Body of pancreas (tissue), 4 donors: ENCODE measurements around the gene DNAJC19. TPM values are rescaled to one million over a fixed set of nuclear protein-coding genes. Genes with fewer than 3 reads are reported as not detected.

Experiments used
- ATAC-seq: fragments of 150-250 bp; one replicate; pipeline ENCODE4 v1.9.1; 2016
- DNase-seq, 4 donors: peaks; one replicate each; pipeline ENCODE4 v3.0.0-alpha.2; 2019
- H3K27ac ChIP-seq, 4 donors: fragments of 200-600 bp; sonication (generic); 1 replicate in 3 of 4; 2 replicates in 1 of 4; pipeline versions ENCODE4 v1.5.1 to v1.6.1; 2016 to 2019; ENCODE audit warnings: mild to moderate bottlenecking in 1 of 4, mixed read lengths in 1 of 4, moderate library complexity in 1 of 4
- H3K27me3 ChIP-seq, 2 donors: fragments of 200-600 bp; sonication (generic); one replicate each; pipeline ENCODE4 v1.6.0; 2016; ENCODE audit warnings: mild to moderate bottlenecking in 1 of 2
- H3K36me3 ChIP-seq, 2 donors: fragments of 200-600 bp; sonication (generic); replicated peaks in 1 of 2; 2 replicates each; pipeline ENCODE4 v1.5.1; 2016; ENCODE audit warnings: low read depth in 2 of 2; ENCODE audit not compliant: insufficient read depth in 1 of 2
- H3K4me1 ChIP-seq: fragments of 200-600 bp; sonication (generic); one replicate; pipeline ENCODE4 v1.6.0; 2016
- H3K4me3 ChIP-seq, 2 donors: fragments of 200-600 bp; sonication (generic); 1 replicate in 1 of 2; 2 replicates in 1 of 2; pipeline ENCODE4 v1.5.1; 2016 to 2019
- H3K9me3 ChIP-seq, 3 donors: fragments of 200-600 bp; sonication (generic); 1 replicate in 2 of 3; 2 replicates in 1 of 3; pipeline ENCODE4 v1.5.1; 2016
- POLR2A ChIP-seq, 3 donors: fragments of 450-650 bp; IDR thresholded peaks; one replicate each; pipeline ENCODE4 v1.6.1; 2016; ENCODE audit warnings: antibody characterized with exemption in 3 of 3, mild to moderate bottlenecking in 2 of 3
- WGBS, 2 donors: methylation state at CpG; one replicate each; pipeline ENCODE4 v1.1.5; 2017; 5-methylcytosine and 5-hydroxymethylcytosine counted together
- intact Hi-C: fragments of 100-400 bp; cut with DNase I; formaldehyde crosslinking; loops from one replicate; pipeline ENCODE4 v1.15.1; 2023
- total RNA-seq, 2 donors: library from RNA; depleted of rRNA; stranded (reverse); fragments of >200 nt; gene quantifications; one replicate each; pipeline ENCODE4 v1.1.0, GENCODE V29; 2016
- TF ChIP-seq, protein P1 (sequence below), 7 experiments: fragments of 450-650 bp in 4 of 7; fragments of 200-600 bp in 3 of 7; sonication (generic) in 3 of 7; IDR thresholded peaks; one replicate each; pipeline ENCODE4 v1.5.1; 2016 to 2019; ENCODE audit warnings: antibody characterized with exemption in 7 of 7

Gene DNAJC19
- total RNA-seq, 2 donors from 2014 or later = 21.8 to 42.5 TPM

DNA sequence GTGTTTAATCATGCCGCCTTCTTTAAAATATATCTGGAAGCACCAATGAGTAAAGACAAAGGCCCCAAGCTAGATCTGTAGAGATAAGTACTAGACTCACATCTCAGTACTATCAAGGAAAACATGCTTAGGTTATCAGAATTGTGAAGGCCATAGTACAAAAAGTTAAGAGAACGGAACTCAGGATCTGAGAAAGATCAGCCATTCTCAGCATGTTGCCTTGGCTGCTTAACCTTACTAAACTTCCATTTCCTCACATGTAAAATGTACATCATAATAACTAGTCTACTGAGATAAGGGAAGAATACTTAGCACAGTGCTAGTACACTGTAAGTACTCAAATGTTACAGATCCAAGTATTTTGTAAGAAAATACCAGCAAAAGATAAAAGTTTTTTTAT lies 7.6 kb downstream of the DNAJC19 start:
- Histone ChIP-seq H3K27ac (no peak overlapping the region), H3K9me3 (no peaks in the 10 kb centered on the region), H3K4me1 (peaks cover 8% of the 10 kb centered on the region), H3K4me3 (no peak overlapping the region), H3K27me3 (no peaks in the 10 kb centered on the region), H3K36me3 (no peaks in the 10 kb centered on the region)
- DNase-seq (no peak), ATAC-seq (no peak)
- TF ChIP-seq, protein P1, sequence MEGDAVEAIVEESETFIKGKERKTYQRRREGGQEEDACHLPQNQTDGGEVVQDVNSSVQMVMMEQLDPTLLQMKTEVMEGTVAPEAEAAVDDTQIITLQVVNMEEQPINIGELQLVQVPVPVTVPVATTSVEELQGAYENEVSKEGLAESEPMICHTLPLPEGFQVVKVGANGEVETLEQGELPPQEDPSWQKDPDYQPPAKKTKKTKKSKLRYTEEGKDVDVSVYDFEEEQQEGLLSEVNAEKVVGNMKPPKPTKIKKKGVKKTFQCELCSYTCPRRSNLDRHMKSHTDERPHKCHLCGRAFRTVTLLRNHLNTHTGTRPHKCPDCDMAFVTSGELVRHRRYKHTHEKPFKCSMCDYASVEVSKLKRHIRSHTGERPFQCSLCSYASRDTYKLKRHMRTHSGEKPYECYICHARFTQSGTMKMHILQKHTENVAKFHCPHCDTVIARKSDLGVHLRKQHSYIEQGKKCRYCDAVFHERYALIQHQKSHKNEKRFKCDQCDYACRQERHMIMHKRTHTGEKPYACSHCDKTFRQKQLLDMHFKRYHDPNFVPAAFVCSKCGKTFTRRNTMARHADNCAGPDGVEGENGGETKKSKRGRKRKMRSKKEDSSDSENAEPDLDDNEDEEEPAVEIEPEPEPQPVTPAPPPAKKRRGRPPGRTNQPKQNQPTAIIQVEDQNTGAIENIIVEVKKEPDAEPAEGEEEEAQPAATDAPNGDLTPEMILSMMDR (IDR thresholded peaks at IDR 0.05) = no peak
- TF ChIP-seq POLR2A (IDR thresholded peaks at IDR 0.05) = no peak
- intact Hi-C loops = no loop called here
- WGBS, 2 donors = 61 to 73% methylated on average over 2 of the region's 2 CpGs

DNA sequence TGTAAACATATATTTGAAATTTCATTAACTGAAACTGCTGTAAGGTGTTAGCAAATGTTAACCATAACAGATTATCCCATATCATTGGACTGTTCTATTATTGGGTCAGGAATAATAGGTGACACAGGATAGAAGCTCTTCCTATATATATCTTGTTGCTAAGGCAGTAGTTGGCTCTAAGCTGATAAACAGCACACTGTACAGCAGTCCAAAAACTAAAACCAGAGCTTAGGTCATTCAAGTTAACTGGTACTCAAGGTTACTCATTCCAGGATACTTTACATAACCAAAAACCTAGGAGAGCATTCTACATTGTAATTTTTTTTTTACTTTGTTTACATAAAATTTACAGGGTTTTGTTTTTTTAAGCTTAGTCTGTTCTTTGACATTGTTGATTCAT lies 8.9 kb downstream of the DNAJC19 start:
- Histone ChIP-seq H3K27me3 (no peaks in the 10 kb centered on the region), H3K9me3 (no peaks in the 10 kb centered on the region), H3K4me1 (peaks cover 8% of the 10 kb centered on the region), H3K4me3 (no peak overlapping the region), H3K27ac (no peak overlapping the region), H3K36me3 (no peaks in the 10 kb centered on the region)
- intact Hi-C loops = no loop called here
- peak; percentile 63 for ATAC-seq
- no peak for DNase-seq
- TF ChIP-seq, protein P1 (IDR thresholded peaks at IDR 0.05) = no peak
- no peak for TF ChIP-seq POLR2A (IDR thresholded peaks at IDR 0.05)

DNA sequence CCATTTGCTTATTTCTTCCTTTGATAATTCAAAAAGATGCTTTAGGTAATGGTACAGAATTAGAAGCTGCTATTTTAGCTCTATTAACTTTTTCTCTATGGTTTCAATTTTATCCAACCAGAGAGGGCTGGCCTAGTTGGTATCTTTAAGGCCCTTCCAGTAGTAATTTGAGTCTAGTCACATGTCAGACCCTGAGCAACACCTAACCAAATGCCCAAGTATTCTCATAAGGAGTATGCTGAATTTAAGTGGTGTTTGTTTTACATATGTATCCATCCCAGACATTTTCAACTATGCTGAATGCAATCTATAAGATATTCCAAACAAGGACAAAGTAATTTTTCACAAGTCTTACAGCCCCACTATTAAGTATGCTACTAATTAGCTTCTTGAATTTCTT lies 9.6 kb downstream of the DNAJC19 start:
- intact Hi-C loops = no loop called here
- H3K9me3 ChIP-seq = no peaks in the 10 kb centered on the region
- H3K27ac ChIP-seq = no peak overlapping the region
- no peak for DNase-seq
- H3K36me3 ChIP-seq = no peaks in the 10 kb centered on the region
- H3K4me1 ChIP-seq = peaks cover 8% of the 10 kb centered on the region
- H3K27me3 ChIP-seq = no peaks in the 10 kb centered on the region
- ATAC-seq = no peak
- H3K4me3 ChIP-seq = no peak overlapping the region
- TF ChIP-seq, protein P1 (IDR thresholded peaks at IDR 0.05) = no peak
- no peak for TF ChIP-seq POLR2A (IDR thresholded peaks at IDR 0.05)

DNA sequence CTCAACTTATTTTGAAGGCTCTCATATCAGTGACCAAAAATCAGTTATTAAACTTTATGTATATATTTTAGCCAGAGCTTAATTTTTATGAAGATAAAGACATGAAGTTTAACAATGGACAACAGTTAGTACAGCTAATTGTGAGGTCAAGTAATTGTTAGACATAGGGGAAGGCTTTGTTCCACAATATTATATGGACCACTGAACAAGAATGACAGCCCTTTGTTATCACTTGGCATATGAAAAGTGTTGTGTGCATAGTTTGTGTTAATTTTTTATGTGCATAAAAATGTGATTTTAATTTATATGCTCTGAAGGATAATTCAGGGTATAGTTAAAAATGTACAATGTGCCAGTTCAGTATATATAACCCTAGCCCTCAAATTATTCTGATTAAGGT lies 12.0 kb downstream of the DNAJC19 start:
- TF ChIP-seq, protein P1 (IDR thresholded peaks at IDR 0.05) = no peak
- TF ChIP-seq POLR2A (IDR thresholded peaks at IDR 0.05) = no peak
- intact Hi-C loops = no loop called here
- Histone ChIP-seq H3K9me3 (no peaks in the 10 kb centered on the region), H3K27me3 (no peaks in the 10 kb centered on the region), H3K27ac (no peak overlapping the region), H3K4me3 (no peak overlapping the region), H3K4me1 (peaks cover 8% of the 10 kb centered on the region), H3K36me3 (no peaks in the 10 kb centered on the region)
- DNase-seq = no peak
- ATAC-seq = no peak

DNA sequence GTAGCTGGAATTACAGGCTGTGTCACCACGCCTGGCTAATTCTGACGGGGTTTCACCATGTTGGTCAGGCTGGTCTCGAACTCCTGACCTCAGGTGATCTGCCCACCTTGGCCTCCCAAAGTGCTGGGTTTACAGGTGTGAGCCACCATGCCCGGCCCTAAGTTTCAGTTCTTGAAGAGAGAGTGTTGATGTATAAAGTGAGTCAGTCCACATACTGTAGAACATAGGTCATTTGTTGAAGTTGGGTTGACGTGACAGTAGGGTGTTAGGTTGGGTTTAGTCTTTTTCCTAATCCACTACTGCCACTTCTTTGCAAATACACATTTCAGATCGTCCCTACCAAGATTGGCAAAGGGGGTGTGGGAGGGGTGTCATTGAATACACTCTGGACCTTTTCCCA lies 15.2 kb downstream of the DNAJC19 start:
- TF ChIP-seq, protein P1 (IDR thresholded peaks at IDR 0.05) = no peak
- TF ChIP-seq POLR2A (IDR thresholded peaks at IDR 0.05) = no peak
- H3K4me3 ChIP-seq = no peak overlapping the region
- intact Hi-C loops = no loop called here
- H3K27ac ChIP-seq = no peak overlapping the region
- no peaks in the 10 kb centered on the region for H3K27me3 ChIP-seq
- H3K36me3 ChIP-seq = peaks cover 0 to 2% of the 10 kb centered on the region in 2 donors
- 90 to 98% methylated on average over 6 of the region's 6 CpGs for WGBS, 2 donors
- H3K9me3 ChIP-seq = no peaks in the 10 kb centered on the region
- H3K4me1 ChIP-seq = no peaks in the 10 kb centered on the region
- DNase-seq (no peak), ATAC-seq (no peak)
